Fibroblast of villous mesenchyme (primary cell): Measurements from ENCODE around the gene F2RL1. TPM values are rescaled to one million over a fixed set of nuclear protein-coding genes. Genes with fewer than 3 reads are reported as not detected.
"Not testable (repeated sequence)": the region's sequence is repeated elsewhere in the genome, so short reads cannot be mapped to it uniquely, and the experiment has no call there.

ENCODE experiments used
- DNase-seq: peaks from one replicate; pipeline ENCODE4 v3.0.0-alpha.2; 2010; ENCODE audit warnings: low read depth
- H3K4me3 ChIP-seq: 2 replicates; pipeline ENCODE4 v1.5.1; 2011; ENCODE audit warnings: low read depth, mild to moderate bottlenecking, low read length
- CTCF ChIP-seq: IDR thresholded peaks from 2 replicates; pipeline ENCODE4 v1.5.1; 2012; ENCODE audit warnings: low read depth, mild to moderate bottlenecking, low read length; ENCODE audit not compliant: insufficient read depth
- total RNA-seq: library from RNA; depleted of rRNA; stranded (reverse); fragments of >200 nt; gene quantifications from 2 replicates; pipeline ENCODE4 v1.2.3, GENCODE V29; 2012

Gene F2RL1
- total RNA-seq, 1 donor, result 26.3 TPM

DNA sequence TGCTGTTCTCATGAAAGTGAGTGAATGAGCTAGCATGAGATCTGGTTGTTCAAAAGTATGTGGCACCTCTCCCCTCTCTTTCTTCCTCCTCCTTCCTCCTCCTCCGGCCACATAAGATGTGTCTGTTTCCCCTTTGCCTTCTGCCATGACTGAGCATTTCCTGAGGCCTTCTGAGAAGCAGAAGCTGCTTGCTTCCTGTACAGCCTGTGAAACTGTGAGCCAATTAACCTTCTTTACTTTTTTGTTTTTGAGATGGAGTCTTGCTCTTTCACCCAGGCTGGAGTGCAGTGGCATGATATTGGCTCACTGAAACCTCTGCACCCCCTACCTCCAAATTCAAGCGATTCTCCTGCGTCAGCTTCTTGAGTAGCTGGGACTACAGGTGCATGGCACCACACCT lies 37.1 kb downstream of the F2RL1 start:
- no peak for DNase-seq
- H3K4me3 ChIP-seq, result no peak overlapping the region
- no peak for TF ChIP-seq CTCF

- DNase-seq, result peak; percentile 11
Observed at GRCh38 chr5:76856800-76857199, 38.0 kb downstream of the F2RL1 start.

GRCh38 chr5:76859591-76860247 lies 40.9 kb downstream of the F2RL1 start:
- no peak overlapping the region for H3K4me3 ChIP-seq
- DNase-seq, result no peak
- no peak for TF ChIP-seq CTCF

More at GRCh38 chr5:76856800-76857199, 38.0 kb downstream of the F2RL1 start:
- not testable (repeated sequence) for H3K4me3 ChIP-seq

DNA sequence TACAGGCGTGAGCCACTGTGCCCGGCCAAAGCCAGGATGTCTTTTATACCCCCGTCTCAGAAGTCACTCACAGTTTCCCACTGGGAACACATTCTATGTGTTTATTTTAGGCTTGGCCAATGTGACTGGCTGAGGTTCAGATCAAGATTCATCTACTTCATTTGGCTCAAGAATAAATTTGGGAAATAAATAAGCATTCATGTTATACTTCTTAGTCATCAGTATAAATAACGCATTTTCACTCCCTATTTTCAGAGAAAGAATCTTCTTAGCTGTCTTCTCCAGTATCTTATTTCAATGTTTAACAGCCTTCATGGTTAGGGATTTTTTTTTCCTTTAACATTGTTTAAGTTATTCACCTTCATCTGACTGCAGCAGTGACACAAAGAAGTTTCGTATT lies 42.8 kb downstream of the F2RL1 start:
- no peak overlapping the region for H3K4me3 ChIP-seq
- DNase-seq, result peak; percentile 39
- TF ChIP-seq CTCF, result no peak

GRCh38 chr5:76863001-76863400 lies 44.2 kb downstream of the F2RL1 start:
- H3K4me3 ChIP-seq, result no peak overlapping the region
- no peak for TF ChIP-seq CTCF
- no peak for DNase-seq

DNA sequence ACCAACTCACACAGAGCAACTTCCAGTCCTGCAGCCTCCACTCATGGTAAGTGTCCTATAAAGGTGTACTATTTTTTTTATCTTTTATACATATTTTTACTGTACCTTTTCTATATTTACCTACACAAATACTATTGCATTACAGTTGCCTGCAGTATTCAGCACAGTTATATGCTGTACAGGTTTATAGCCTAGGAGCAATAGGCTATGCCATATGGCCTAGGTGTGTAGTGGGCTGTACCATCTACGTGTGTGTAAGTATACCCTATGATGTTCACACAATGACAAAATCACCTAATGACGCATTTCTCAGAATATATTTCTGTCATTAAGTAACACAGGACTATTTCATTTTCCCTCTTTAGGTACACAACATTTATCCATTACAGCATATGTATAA lies 47.7 kb downstream of the F2RL1 start:
- H3K4me3 ChIP-seq, result no peak overlapping the region
- DNase-seq, result no peak
- no peak for TF ChIP-seq CTCF

GRCh38 chr5:76867038-76867437 lies 48.2 kb downstream of the F2RL1 start:
- no peak for DNase-seq
- H3K4me3 ChIP-seq, result no peak overlapping the region
- no peak for TF ChIP-seq CTCF
